ENCODE data around the gene CDH4.

The CDH4 gene

DNA sequence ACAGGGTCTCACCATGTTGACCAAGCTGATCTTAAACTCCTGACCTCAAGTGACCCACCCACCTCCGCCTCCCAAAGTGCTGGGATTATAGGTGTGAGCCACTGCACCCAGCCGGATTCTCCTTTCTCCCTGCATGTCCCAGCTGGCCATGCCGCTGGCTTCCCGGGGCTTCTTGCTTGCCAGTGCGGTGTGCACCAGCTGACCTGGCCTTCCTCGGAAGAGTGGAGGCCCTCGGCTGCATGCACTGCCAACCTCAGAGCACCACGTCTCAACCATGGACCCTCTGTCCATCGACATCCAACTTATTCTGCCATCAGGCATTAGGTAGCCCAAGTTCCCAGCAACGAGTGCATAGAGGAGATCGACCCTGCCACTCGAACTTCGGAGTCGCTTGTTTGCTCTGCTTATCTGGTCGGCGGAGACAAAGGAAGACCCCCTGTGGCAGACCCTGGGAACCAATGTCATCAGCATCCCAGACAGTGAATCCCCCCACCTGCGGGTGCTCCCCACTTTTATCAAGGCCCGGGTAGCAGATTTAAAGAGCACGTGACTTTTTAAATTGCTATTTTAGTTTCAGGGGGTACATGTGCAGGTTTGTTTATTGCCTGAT lies 307.8 kb downstream of the CDH4 start:
- TF ChIP-seq, protein P1, sequence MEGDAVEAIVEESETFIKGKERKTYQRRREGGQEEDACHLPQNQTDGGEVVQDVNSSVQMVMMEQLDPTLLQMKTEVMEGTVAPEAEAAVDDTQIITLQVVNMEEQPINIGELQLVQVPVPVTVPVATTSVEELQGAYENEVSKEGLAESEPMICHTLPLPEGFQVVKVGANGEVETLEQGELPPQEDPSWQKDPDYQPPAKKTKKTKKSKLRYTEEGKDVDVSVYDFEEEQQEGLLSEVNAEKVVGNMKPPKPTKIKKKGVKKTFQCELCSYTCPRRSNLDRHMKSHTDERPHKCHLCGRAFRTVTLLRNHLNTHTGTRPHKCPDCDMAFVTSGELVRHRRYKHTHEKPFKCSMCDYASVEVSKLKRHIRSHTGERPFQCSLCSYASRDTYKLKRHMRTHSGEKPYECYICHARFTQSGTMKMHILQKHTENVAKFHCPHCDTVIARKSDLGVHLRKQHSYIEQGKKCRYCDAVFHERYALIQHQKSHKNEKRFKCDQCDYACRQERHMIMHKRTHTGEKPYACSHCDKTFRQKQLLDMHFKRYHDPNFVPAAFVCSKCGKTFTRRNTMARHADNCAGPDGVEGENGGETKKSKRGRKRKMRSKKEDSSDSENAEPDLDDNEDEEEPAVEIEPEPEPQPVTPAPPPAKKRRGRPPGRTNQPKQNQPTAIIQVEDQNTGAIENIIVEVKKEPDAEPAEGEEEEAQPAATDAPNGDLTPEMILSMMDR (IDR thresholded peaks at IDR 0.05; ENCODE audit: borderline replicate concordance, control extremely low read depth, extremely low read depth, insufficient read depth, missing control alignments): no peak
- in situ Hi-C loops (cut with MboI; ENCODE audit: low sequenced_read_pairs, unreplicated experiment): no loop called here
- no peak for DNase-seq (ENCODE audit: low spot score)

GRCh38 chr20:61560361-61560853 lies 308.3 kb downstream of the CDH4 start:
- DNase-seq (ENCODE audit: low spot score): no peak
- in situ Hi-C loops (cut with MboI; ENCODE audit: low sequenced_read_pairs, unreplicated experiment): no loop called here
- TF ChIP-seq, protein P1 (IDR thresholded peaks at IDR 0.05; ENCODE audit: borderline replicate concordance, control extremely low read depth, extremely low read depth, insufficient read depth, missing control alignments): no peak

DNA sequence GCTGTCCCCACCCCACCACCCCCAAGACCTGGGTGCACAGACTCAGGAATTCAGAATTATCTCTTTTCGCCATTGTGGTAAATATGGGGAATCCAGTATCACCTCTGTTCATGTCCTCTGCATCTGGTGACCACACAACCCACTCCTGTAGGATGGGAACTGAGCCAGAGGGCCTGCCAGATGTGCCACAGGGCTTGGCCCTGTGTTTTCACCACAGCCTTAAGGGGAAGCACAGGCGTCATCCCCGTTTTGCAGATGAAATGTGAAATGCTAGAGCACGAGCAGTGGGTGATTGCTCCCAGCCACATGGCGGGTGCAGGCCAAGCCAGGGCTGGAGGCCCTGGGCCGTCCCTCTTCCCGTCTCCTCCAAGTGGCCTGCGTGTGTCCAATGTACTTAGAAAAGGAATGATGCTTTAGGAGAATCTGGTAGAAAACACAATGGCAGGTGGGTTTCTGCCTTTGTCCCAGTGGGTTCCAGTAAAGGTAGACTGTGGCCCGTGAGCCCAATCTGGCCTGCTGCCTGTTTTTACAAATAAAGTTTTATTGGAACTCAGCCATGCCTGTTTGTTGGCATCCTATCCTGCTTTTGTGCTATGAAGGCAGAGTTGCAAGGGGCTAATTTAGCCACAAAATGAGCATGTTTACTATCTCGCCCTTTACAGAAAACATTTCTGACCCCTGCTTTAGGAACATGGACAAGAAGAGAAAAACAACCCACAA lies 309.2 kb downstream of the CDH4 start:
- no peak for DNase-seq (ENCODE audit: low spot score)
- in situ Hi-C loops (cut with MboI; ENCODE audit: low sequenced_read_pairs, unreplicated experiment): no loop called here
- TF ChIP-seq, protein P1 (IDR thresholded peaks at IDR 0.05; ENCODE audit: borderline replicate concordance, control extremely low read depth, extremely low read depth, insufficient read depth, missing control alignments): no peak

DNA sequence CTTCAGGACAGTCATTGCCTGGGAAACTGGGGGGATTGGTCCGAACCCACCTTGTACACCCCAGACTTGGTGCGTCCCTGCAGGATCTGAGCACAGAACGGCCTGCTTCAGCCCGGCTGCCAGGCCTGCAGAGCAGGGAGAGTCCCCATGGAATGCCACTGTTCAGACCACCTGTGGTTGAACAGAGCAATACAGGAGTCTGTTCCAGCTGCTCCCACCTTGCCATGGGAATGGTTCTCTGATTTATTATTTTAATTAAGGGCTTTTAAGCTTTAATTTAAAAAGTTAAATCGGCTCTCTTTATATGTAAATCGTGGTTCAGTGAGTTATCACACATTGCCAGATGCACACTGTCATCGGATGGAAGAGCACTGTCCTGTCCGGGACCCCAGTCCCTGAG lies 310.4 kb downstream of the CDH4 start:
- TF ChIP-seq, protein P1 (IDR thresholded peaks at IDR 0.05; ENCODE audit: borderline replicate concordance, control extremely low read depth, extremely low read depth, insufficient read depth, missing control alignments): no peak
- in situ Hi-C loops (cut with MboI; ENCODE audit: low sequenced_read_pairs, unreplicated experiment): no loop called here
- no peak for DNase-seq (ENCODE audit: low spot score)

DNA sequence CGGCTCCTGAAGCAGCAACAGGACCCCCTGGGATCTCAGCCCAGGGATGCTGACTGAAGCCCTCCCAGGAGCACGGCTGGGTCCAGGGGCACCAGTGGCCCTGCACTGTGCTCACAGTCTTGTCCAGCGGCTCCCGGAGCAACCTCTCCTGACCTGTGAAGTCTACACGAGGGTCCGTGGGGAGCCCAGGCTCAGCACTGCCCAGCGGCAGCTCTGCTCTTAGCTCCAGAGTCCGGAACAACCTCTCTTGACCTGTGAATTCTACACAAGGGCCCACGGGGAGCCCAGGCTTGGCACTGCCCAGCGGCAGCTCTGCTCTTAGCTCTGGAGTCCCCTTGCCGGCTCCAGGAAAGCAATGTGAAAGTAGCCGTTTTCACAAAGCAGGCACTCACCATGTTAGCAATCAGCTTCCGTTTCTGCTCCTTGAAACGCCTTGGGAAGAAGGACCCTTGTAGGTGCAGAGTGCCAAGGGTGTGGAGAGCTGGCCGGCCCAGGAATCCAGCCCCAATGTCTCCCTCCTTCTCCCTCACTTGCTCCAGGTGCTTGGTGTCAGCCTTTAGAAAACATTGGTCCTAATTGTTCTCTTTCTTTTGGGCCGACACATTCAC lies 310.9 kb downstream of the CDH4 start:
- no peak for DNase-seq (ENCODE audit: low spot score)
- TF ChIP-seq, protein P1 (IDR thresholded peaks at IDR 0.05; ENCODE audit: borderline replicate concordance, control extremely low read depth, extremely low read depth, insufficient read depth, missing control alignments): no peak
- in situ Hi-C loops (cut with MboI; ENCODE audit: low sequenced_read_pairs, unreplicated experiment): no loop called here

DNA sequence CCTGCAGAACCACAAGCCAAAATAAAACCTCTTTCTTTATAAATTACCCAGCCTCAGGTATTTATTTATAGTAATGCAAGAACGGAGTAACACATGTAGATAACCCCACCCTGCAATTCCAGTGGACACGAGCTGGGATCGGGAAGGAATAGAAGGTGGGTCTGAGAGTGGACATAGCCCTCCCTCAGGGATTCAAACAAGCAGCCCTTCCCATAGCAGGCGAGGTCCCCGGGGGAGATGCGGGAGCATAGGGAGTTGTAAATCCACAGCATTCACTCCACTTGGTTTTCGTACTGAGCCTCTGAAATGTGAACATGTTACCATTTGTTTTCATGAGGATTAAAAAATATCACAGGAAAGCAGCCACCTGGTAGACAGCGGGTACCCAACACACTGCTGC lies 312.6 kb downstream of the CDH4 start:
- TF ChIP-seq, protein P1 (IDR thresholded peaks at IDR 0.05; ENCODE audit: borderline replicate concordance, control extremely low read depth, extremely low read depth, insufficient read depth, missing control alignments): no peak
- in situ Hi-C loops (cut with MboI; ENCODE audit: low sequenced_read_pairs, unreplicated experiment): no loop called here
- no peak for DNase-seq (ENCODE audit: low spot score)
